ENCODE measurements around the gene FNDC3B.

Gene FNDC3B

GRCh38 chr3:172134352-172134751 is 95.0 kb downstream of the FNDC3B start:
- no peaks in the 10 kb centered on the region for H3K79me2 ChIP-seq (ENCODE audit: insufficient read depth, low read length)

GRCh38 chr3:172135185-172135584 is 95.8 kb downstream of the FNDC3B start:
- TF ChIP-seq EZH2 (IDR thresholded peaks at IDR 0.05; ENCODE audit: borderline replicate concordance, low read length) (no peak), CTCF (IDR thresholded peaks at IDR 0.05; ENCODE audit: low read length) (no peak)
- H3K9me3 ChIP-seq (ENCODE audit: low read length) = no peaks in the 10 kb centered on the region
- no peaks in the 10 kb centered on the region for H3K4me1 ChIP-seq (ENCODE audit: insufficient read depth, low read length, severe bottlenecking)
- H3K9ac ChIP-seq (ENCODE audit: low read length) = no peak overlapping the region
- H3F3A ChIP-seq (ENCODE audit: insufficient read depth, low read length) = no peaks in the 10 kb centered on the region
- no peaks in the 10 kb centered on the region for H3K36me3 ChIP-seq (ENCODE audit: insufficient read depth, low read length)
- H2AFZ ChIP-seq (ENCODE audit: low read length) = no peak overlapping the region
- H3K27ac ChIP-seq (ENCODE audit: low read depth, low read length, poor library complexity, severe bottlenecking) = no peak overlapping the region
- no peaks in the 10 kb centered on the region for H3K27me3 ChIP-seq (ENCODE audit: insufficient read depth, low read length)
- no peaks in the 10 kb centered on the region for H3K79me2 ChIP-seq (ENCODE audit: insufficient read depth, low read length)
- no peak overlapping the region for H3K4me2 ChIP-seq (ENCODE audit: low read length)
- no peaks in the 10 kb centered on the region for H3K9me2 ChIP-seq (ENCODE audit: low read depth, low read length)
- no peak overlapping the region for H3K4me3 ChIP-seq (ENCODE audit: low read depth, low read length, poor library complexity, severe bottlenecking)
- H4K20me1 ChIP-seq (ENCODE audit: insufficient read depth, low read length) = no peaks in the 10 kb centered on the region

More at GRCh38 chr3:172134352-172134751, 95.0 kb downstream of the FNDC3B start:
- no peaks in the 10 kb centered on the region for H3F3A ChIP-seq (ENCODE audit: insufficient read depth, low read length)
- no peaks in the 10 kb centered on the region for H3K36me3 ChIP-seq (ENCODE audit: insufficient read depth, low read length)
- no peak overlapping the region for H3K4me2 ChIP-seq (ENCODE audit: low read length)
- no peak overlapping the region for H3K27ac ChIP-seq (ENCODE audit: low read depth, low read length, poor library complexity, severe bottlenecking)
- no peaks in the 10 kb centered on the region for H3K9me2 ChIP-seq (ENCODE audit: low read depth, low read length)
- TF ChIP-seq EZH2 (IDR thresholded peaks at IDR 0.05; ENCODE audit: borderline replicate concordance, low read length) = no peak
- no peak for TF ChIP-seq CTCF (IDR thresholded peaks at IDR 0.05; ENCODE audit: low read length)
- H3K9ac ChIP-seq (ENCODE audit: low read length) = no peak overlapping the region
- no peak overlapping the region for H3K4me3 ChIP-seq (ENCODE audit: low read depth, low read length, poor library complexity, severe bottlenecking)
- H3K9me3 ChIP-seq (ENCODE audit: low read length) = no peaks in the 10 kb centered on the region
- no peak overlapping the region for H2AFZ ChIP-seq (ENCODE audit: low read length)
- H3K27me3 ChIP-seq (ENCODE audit: insufficient read depth, low read length) = no peaks in the 10 kb centered on the region
- H4K20me1 ChIP-seq (ENCODE audit: insufficient read depth, low read length) = no peaks in the 10 kb centered on the region
- no peaks in the 10 kb centered on the region for H3K4me1 ChIP-seq (ENCODE audit: insufficient read depth, low read length, severe bottlenecking)

- Histone ChIP-seq H3K79me2 (ENCODE audit: insufficient read depth, low read length) (no peaks in the 10 kb centered on the region), H3K4me3 (ENCODE audit: low read depth, low read length, poor library complexity, severe bottlenecking) (no peak overlapping the region), H4K20me1 (ENCODE audit: insufficient read depth, low read length) (no peaks in the 10 kb centered on the region), H3K4me2 (ENCODE audit: low read length) (no peak overlapping the region), H3K9me2 (ENCODE audit: low read depth, low read length) (no peaks in the 10 kb centered on the region), H3F3A (ENCODE audit: insufficient read depth, low read length) (no peaks in the 10 kb centered on the region), H3K27me3 (ENCODE audit: insufficient read depth, low read length) (no peaks in the 10 kb centered on the region), H3K4me1 (ENCODE audit: insufficient read depth, low read length, severe bottlenecking) (no peaks in the 10 kb centered on the region), H3K36me3 (ENCODE audit: insufficient read depth, low read length) (no peaks in the 10 kb centered on the region), H2AFZ (ENCODE audit: low read length) (no peak overlapping the region), H3K9me3 (ENCODE audit: low read length) (no peaks in the 10 kb centered on the region), H3K27ac (ENCODE audit: low read depth, low read length, poor library complexity, severe bottlenecking) (no peak overlapping the region), H3K9ac (ENCODE audit: low read length) (no peak overlapping the region)
- no peak for TF ChIP-seq CTCF (IDR thresholded peaks at IDR 0.05; ENCODE audit: low read length)
- no peak for TF ChIP-seq EZH2 (IDR thresholded peaks at IDR 0.05; ENCODE audit: borderline replicate concordance, low read length)
These were observed 96.4 kb downstream of the FNDC3B start for GRCh38 chr3:172135820-172136219.

All from OCI-LY1 (cell line).